CD1c-positive myeloid dendritic cell (primary cell): ENCODE measurements around the gene IQCC.

Experiments
- DNase-seq: peaks from one replicate; pipeline ENCODE4 v3.0.0-alpha.2; 2016; ENCODE audit errors: extremely low spot score

The IQCC gene

DNA sequence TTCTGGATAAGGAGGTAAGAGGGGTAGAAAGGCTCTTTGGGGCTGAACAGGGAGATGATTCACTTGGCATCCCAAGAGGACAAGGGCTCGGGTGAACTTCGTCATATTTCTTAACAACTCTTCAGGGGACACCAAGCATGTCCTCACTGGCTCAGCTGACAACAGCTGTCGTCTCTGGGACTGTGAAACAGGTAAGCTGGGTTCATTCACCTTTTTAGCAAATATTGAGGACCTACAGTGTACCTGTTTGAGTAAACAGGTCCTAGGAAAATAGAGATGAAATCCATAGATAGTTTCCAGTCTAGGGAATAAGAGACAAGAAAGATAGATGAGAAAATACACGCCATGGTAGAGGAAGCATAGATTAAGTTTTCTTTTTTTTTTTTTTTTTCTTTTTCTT is 18.8 kb downstream of the IQCC start:
- DNase-seq: no peak

GRCh38 chr1:32228771-32229170 is 23.3 kb downstream of the IQCC start:
- DNase-seq: no peak

GRCh38 chr1:32231843-32232432 is 26.5 kb downstream of the IQCC start:
- DNase-seq: no peak

GRCh38 chr1:32232558-32233304 is 27.3 kb downstream of the IQCC start:
- DNase-seq: no peak

- DNase-seq: no peak
These were observed 29.3 kb downstream of the IQCC start for GRCh38 chr1:32234792-32235191.

- no peak for DNase-seq
These were observed 33.9 kb downstream of the IQCC start for GRCh38 chr1:32239337-32239736.

DNA sequence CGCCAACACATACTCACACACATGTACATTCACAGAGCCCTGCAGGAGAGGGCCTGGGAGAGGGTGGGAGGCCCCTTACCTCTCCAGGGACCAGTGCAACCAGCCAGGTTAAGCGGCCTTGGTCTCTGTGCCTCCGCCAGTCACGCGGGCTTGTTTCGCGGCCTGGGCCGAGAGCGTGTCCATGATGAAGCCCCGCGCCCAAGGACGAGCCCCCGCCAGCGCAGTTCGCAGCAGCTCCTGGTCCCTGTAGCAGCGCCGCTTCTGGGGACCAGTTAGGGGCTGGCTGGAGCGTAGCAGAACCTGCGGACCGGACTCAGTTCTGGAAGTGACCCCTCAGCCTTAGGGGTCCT is 34.3 kb downstream of the IQCC start:
- DNase-seq: no peak

- DNase-seq: peak; percentile 75
These were observed 34.9 kb downstream of the IQCC start for GRCh38 chr1:32240140-32240951.

DNA sequence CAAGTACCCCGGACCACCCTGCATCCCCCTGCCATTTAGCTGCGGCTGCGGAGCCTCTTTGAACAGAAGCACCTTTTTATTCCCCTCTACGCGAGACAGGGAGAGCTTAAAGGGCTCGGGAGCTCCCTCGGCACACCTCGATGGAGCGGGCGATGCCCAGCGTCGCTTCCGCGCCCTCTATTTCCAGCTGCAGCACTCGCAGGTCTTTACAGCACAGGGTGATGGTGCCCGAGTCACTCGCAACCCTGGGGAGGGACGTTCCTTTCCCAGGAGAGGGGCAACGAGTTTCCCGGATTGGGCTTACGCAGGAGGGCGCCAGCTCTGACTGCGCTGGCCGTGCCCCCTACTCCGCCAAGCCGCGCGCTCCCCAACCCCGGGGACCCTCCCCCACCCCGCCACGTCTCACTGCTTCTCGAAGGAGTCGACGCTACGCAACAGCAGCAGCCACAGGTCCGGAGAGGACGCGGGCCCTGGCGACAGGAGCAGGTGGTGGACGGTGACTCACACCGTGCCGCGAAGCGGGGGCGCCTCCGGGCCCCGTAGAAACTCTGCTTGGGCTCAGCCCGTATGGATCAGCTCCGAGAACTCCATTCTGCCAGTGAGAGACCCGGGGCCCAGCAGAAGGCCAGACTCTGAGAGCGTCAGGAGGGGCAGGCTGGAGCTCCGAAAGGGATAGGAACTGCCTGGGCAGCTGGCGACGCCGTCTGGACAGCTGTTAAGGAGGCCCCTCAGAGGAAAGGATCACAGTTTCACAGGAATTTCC is 35.7 kb downstream of the IQCC start:
- DNase-seq: peak; percentile 29

GRCh38 chr1:32242341-32242851 is 36.9 kb downstream of the IQCC start:
- peak; percentile 45 for DNase-seq

- DNase-seq: no peak
These were observed 41.4 kb downstream of the IQCC start, which contains the start of gene FAM167B for GRCh38 chr1:32246888-32247273. Gene FAM167B, plus strand, starts transcription at chr1:32247222. Its CDS starts 200 bp downstream, at chr1:32247422.

DNA sequence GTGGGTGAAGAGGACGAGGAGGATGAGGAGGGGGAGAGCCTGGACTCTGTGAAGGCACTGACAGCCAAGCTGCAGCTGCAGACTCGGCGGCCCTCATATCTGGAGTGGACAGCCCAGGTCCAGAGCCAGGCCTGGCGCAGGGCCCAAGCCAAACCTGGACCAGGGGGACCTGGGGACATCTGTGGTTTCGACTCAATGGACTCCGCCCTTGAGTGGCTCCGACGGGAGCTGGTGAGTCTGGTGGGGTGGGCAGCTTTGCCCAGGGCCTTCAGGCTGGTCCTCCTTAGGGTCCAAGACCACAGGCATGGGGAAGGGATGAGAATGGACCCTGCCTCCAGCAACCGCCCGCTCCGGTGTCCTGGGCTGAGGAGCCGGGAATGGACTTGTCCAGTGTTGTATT is 42.0 kb downstream of the IQCC start:
- DNase-seq: no peak

DNA sequence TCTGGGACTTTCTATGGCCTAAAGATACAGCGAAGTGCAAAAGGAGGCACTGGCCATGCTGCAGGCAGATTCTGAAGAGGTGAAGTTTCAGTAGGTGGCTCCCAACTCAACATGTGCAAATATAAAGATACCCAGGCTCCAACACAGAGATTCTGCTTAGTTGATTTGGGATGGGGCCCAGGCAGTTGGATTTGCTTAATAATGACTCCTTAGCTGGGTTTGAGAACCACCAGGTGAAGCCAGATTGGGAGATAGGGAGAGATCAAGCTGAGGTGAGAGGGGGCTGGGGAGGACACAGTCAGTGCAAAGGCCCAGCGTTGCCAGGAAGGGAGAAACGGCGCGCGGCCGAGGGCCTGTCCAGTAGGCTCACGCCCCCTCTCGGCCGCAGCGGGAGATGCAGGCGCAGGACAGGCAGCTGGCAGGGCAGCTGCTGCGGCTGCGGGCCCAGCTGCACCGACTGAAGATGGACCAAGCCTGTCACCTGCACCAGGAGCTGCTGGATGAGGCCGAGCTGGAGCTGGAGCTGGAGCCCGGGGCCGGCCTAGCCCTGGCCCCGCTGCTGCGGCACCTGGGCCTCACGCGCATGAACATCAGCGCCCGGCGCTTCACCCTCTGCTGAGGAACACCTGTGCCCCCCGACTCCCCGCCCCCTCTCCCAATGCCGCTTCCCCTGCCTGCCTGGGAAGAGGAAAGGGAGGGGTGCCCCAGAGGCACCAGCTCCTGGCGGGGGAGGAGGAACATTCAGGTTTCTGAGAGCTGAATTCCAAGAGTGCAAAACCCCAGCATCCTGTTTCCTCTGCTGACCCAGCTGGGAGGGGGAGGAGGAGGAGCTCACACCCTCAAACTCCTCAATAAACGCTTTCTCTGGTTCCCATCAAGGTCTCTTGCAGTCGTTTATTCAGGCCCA is 42.8 kb downstream of the IQCC start:
- peak; percentile 77 for DNase-seq

GRCh38 chr1:32249831-32250525 is 44.5 kb downstream of the IQCC start:
- DNase-seq: peak; percentile 54

GRCh38 chr1:32250893-32251716 is 45.6 kb downstream of the IQCC start, which contains the start of gene LCK:
Gene LCK, plus strand, starts transcription at chr1:32251265. Its CDS starts 23,065 bp downstream, at chr1:32274330.
- no peak for DNase-seq

DNA sequence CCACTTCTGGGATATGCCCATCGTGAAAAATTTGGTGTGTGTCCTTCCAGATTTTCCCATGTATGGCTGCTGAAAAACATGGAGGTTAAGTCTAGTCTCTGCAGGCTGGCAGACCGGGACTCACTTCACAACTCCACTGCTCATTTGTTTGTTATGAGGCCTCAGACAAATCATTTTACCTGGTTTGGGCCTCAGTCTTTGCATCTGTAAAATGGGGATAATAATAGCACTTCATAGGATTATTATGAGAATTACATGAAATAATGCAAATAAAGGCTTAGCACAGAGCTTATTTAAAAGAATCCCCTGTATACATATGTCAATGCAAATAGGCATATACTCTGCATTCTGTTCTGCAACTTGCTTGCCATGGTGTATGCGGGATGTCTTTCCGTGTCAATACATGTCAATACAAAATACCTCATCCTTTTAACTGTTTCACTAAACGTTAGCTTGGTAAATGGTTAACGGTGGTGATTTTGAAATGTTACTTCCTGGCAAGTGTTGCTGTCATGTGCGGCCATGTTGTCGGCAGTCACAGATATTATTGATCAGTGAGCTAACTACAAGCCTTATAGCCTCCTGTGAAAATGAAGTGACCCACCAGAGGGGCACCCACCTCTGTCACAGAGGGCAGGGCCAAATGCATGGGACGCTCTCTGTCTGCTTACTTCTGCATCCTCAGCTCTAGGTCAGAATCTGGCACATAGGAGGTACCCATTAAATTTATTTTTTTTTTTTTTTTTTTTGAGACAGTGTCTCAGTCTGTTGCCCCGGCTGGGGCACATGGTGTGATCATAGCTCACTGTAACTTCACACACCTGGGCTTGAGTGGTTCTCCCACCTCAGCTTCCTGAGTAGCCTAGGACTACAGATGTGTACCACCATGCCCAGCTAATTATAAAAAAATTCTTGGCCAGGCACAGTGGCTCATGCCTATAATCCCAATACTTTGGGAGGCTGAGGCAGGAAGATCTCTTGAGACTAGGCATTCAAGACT is 49.9 kb downstream of the IQCC start:
- DNase-seq: no peak

GRCh38 chr1:32256473-32257226 is 51.2 kb downstream of the IQCC start:
- no peak for DNase-seq
